ENCODE measurements around the gene RAPGEF4. TPM values are rescaled to one million over a fixed set of nuclear protein-coding genes. Genes with fewer than 3 reads are reported as not detected.

Gene RAPGEF4
- total RNA-seq, 1 donor: 0.36 TPM

DNA sequence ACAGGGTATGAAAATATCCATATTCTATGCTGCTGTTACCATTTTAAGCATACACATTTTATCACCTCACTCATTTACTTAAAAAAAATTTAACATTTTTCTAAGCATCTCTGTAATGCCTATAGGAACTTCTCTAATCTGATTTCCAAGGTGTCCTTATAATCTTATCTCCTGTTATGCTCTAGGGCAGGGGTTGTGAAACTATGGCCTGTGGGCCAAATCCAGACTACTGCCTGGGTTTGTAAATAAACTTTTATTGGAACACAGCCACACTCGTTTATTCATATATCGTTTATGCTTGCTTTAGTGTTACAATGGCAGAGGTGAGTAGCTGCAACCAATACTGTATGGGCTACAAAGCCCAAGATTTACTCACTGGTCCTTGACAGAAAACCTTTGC lies 151.6 kb downstream of the RAPGEF4 start:
- Histone ChIP-seq H3K27ac (ENCODE audit: low read depth, low read length) (no peak overlapping the region), H3K36me3 (ENCODE audit: insufficient read depth, low read length) (no peaks in the 10 kb centered on the region), H3K4me1 (ENCODE audit: insufficient read depth, low read length) (no peaks in the 10 kb centered on the region), H3K4me3 (ENCODE audit: insufficient read depth, low read length) (no peak overlapping the region), H2AFZ (ENCODE audit: low read length) (no peak overlapping the region), H3K4me2 (ENCODE audit: insufficient read depth, low read length) (no peak overlapping the region), H3K27me3 (ENCODE audit: insufficient read depth, low read length) (peaks cover 26% of the 10 kb centered on the region), H4K20me1 (ENCODE audit: insufficient read depth, low read length) (no peaks in the 10 kb centered on the region), H3K79me2 (ENCODE audit: insufficient read depth, low read length) (no peaks in the 10 kb centered on the region), H3K9me3 (ENCODE audit: low read depth, low read length) (no peaks in the 10 kb centered on the region)
- no peak for DNase-seq (ENCODE audit: insufficient read length, low spot score, missing footprints)
- TF ChIP-seq CTCF (IDR thresholded peaks at IDR 0.05; ENCODE audit: extremely low read depth, low read depth, low read length): no peak

- TF ChIP-seq CTCF (IDR thresholded peaks at IDR 0.05; ENCODE audit: extremely low read depth, low read depth, low read length): no peak
- no peak overlapping the region for H3K27ac ChIP-seq (ENCODE audit: low read depth, low read length)
Observed at GRCh38 chr2:172888714-172889669, 153.3 kb downstream of the RAPGEF4 start.

DNA sequence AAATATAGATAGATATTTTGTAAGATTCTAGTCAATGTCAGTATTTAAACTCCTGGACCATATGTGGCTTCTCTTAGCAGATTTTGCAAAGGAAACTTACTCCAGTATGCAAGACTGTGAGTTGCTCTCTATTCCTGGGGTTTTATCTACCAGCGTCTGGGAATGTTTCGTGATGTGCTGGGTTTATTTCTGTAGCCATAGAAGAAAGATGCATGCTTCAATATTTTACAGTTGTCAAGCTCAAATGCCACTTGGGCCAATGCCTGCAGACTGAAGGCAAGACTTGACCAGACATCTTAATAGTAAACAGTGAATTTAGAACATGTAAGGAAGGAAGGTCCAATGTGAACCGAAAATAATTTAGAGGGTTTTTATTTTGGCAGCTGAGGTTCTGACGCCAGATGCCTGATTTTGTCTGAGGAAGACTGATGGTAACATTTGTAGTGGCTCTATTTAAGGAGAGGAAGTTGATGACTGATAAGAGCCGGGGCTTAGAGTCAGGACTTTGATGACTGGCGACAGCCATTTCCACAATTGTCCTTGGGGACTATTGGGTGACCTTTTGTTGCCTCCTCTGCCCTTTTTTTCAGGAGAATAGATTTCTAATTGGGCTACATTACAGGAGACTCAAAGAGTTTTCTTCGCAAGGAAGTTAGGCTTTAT lies 154.3 kb downstream of the RAPGEF4 start:
- Histone ChIP-seq H3K4me3 (ENCODE audit: insufficient read depth, low read length) (no peak overlapping the region), H2AFZ (ENCODE audit: low read length) (no peak overlapping the region), H3K4me1 (ENCODE audit: insufficient read depth, low read length) (no peaks in the 10 kb centered on the region), H3K36me3 (ENCODE audit: insufficient read depth, low read length) (no peaks in the 10 kb centered on the region), H3K27ac (ENCODE audit: low read depth, low read length) (no peak overlapping the region), H3K79me2 (ENCODE audit: insufficient read depth, low read length) (no peaks in the 10 kb centered on the region), H4K20me1 (ENCODE audit: insufficient read depth, low read length) (no peaks in the 10 kb centered on the region), H3K9me3 (ENCODE audit: low read depth, low read length) (no peaks in the 10 kb centered on the region), H3K27me3 (ENCODE audit: insufficient read depth, low read length) (peaks cover 48% of the 10 kb centered on the region), H3K4me2 (ENCODE audit: insufficient read depth, low read length) (no peak overlapping the region)
- TF ChIP-seq CTCF (IDR thresholded peaks at IDR 0.05; ENCODE audit: extremely low read depth, low read depth, low read length): no peak
- DNase-seq (ENCODE audit: insufficient read length, low spot score, missing footprints): no peak

More at GRCh38 chr2:172888714-172889669, 153.3 kb downstream of the RAPGEF4 start:
- H2AFZ ChIP-seq (ENCODE audit: low read length): no peak overlapping the region
- H3K4me3 ChIP-seq (ENCODE audit: insufficient read depth, low read length): no peak overlapping the region
- DNase-seq (ENCODE audit: insufficient read length, low spot score, missing footprints): no peak
- H3K36me3 ChIP-seq (ENCODE audit: insufficient read depth, low read length): no peaks in the 10 kb centered on the region
- no peaks in the 10 kb centered on the region for H4K20me1 ChIP-seq (ENCODE audit: insufficient read depth, low read length)
- no peaks in the 10 kb centered on the region for H3K9me3 ChIP-seq (ENCODE audit: low read depth, low read length)
- peaks cover 42% of the 10 kb centered on the region for H3K27me3 ChIP-seq (ENCODE audit: insufficient read depth, low read length)
- no peaks in the 10 kb centered on the region for H3K4me1 ChIP-seq (ENCODE audit: insufficient read depth, low read length)
- H3K4me2 ChIP-seq (ENCODE audit: insufficient read depth, low read length): no peak overlapping the region
- no peaks in the 10 kb centered on the region for H3K79me2 ChIP-seq (ENCODE audit: insufficient read depth, low read length)

- Histone ChIP-seq H3K4me3 (ENCODE audit: insufficient read depth, low read length) (no peak overlapping the region), H3K4me2 (ENCODE audit: insufficient read depth, low read length) (no peak overlapping the region), H3K9me3 (ENCODE audit: low read depth, low read length) (no peaks in the 10 kb centered on the region), H3K36me3 (ENCODE audit: insufficient read depth, low read length) (no peaks in the 10 kb centered on the region), H3K79me2 (ENCODE audit: insufficient read depth, low read length) (no peaks in the 10 kb centered on the region), H2AFZ (ENCODE audit: low read length) (no peak overlapping the region), H3K27me3 (ENCODE audit: insufficient read depth, low read length) (peaks cover 60% of the 10 kb centered on the region), H3K27ac (ENCODE audit: low read depth, low read length) (no peak overlapping the region), H4K20me1 (ENCODE audit: insufficient read depth, low read length) (no peaks in the 10 kb centered on the region), H3K4me1 (ENCODE audit: insufficient read depth, low read length) (no peaks in the 10 kb centered on the region)
- no peak for DNase-seq (ENCODE audit: insufficient read length, low spot score, missing footprints)
- no peak for TF ChIP-seq CTCF (IDR thresholded peaks at IDR 0.05; ENCODE audit: extremely low read depth, low read depth, low read length)
Observed at GRCh38 chr2:172893111-172893510, 157.5 kb downstream of the RAPGEF4 start.
